ENCODE data around the gene GPHA2.

Gene GPHA2

GRCh38 chr11:64898076-64898445 lies 37.6 kb downstream of the GPHA2 start:
- H3K4me3 ChIP-seq (replicated peaks in 1 of 2; ENCODE audit: low read depth in 2 of 2, low read length in 2 of 2): no peak overlapping the region
- TF ChIP-seq, protein P1, sequence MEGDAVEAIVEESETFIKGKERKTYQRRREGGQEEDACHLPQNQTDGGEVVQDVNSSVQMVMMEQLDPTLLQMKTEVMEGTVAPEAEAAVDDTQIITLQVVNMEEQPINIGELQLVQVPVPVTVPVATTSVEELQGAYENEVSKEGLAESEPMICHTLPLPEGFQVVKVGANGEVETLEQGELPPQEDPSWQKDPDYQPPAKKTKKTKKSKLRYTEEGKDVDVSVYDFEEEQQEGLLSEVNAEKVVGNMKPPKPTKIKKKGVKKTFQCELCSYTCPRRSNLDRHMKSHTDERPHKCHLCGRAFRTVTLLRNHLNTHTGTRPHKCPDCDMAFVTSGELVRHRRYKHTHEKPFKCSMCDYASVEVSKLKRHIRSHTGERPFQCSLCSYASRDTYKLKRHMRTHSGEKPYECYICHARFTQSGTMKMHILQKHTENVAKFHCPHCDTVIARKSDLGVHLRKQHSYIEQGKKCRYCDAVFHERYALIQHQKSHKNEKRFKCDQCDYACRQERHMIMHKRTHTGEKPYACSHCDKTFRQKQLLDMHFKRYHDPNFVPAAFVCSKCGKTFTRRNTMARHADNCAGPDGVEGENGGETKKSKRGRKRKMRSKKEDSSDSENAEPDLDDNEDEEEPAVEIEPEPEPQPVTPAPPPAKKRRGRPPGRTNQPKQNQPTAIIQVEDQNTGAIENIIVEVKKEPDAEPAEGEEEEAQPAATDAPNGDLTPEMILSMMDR (IDR thresholded peaks at IDR 0.05; ENCODE audit: low read depth, low read length): no peak
- DNase-seq (ENCODE audit: low read depth in 2 of 2): no peak

DNA sequence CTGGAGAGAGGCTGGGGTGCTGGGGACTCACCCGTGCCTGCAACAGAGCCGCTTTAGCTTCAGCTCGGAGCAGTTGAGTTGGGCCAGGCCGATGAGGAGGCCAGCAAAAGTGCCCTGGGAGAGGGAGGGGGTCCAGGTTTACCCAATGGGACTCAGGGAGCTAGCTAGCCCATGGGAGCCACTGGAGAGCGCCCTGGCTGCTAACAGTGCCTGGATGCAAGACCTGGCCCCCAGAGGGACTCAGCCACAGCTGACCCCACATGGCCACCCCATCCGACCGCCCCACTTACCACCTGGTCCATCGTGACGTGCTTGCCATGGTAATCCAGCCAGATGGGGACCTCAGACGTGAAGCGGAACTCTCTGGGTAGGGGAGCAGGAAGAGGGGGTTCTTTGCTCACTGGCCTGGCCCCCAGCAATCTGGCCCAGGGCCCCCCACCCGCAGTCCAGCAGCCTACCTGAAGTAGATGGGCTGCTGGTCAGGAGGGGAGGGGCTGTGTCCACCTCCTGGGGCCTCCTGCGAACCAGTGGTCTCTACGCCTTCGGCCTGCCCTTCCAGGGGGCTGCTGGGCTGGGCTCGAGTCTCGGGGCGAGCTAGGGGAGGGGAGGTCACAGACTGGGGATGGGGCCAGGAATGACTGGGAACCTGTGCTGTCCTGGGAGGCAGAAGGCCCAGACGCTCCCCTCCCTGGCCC lies 38.2 kb downstream of the GPHA2 start:
- TF ChIP-seq, protein P1 (IDR thresholded peaks at IDR 0.05; ENCODE audit: low read depth, low read length): no peak
- no peak overlapping the region for H3K4me3 ChIP-seq (replicated peaks in 1 of 2; ENCODE audit: low read depth in 2 of 2, low read length in 2 of 2)
- DNase-seq (ENCODE audit: low read depth in 2 of 2): no peak

DNA sequence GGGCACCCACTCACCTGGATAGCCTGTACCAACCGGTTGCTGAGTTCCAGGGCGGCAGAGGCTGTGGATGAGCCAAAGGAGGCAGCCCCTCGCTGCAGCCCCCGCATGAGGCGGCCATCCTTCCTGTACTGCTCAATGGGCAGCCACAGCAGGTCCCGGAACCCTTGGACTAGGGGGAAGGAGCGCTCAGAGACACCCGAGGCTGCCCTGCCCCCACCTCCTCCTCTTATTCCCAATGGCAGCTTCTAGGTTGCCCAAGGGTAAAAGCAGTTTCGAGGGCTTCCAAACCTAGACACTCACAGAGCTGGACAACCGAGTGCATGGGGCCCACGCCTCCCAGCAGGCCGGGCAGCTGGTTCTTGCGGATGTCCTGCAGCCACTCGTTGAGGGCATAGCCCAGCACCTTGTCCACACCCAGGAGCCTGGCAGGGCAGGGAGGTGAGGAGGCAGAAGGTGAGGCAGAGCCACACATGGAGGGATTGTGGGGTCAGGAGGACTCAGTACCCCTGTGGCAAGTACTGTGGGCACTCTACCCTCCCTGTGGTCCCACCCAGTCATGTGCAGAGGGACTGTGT lies 39.2 kb downstream of the GPHA2 start:
- TF ChIP-seq, protein P1 (IDR thresholded peaks at IDR 0.05; ENCODE audit: low read depth, low read length): no peak
- H3K4me3 ChIP-seq (replicated peaks in 1 of 2; ENCODE audit: low read depth in 2 of 2, low read length in 2 of 2): no peak overlapping the region
- DNase-seq (ENCODE audit: low read depth in 2 of 2): no peak

DNA sequence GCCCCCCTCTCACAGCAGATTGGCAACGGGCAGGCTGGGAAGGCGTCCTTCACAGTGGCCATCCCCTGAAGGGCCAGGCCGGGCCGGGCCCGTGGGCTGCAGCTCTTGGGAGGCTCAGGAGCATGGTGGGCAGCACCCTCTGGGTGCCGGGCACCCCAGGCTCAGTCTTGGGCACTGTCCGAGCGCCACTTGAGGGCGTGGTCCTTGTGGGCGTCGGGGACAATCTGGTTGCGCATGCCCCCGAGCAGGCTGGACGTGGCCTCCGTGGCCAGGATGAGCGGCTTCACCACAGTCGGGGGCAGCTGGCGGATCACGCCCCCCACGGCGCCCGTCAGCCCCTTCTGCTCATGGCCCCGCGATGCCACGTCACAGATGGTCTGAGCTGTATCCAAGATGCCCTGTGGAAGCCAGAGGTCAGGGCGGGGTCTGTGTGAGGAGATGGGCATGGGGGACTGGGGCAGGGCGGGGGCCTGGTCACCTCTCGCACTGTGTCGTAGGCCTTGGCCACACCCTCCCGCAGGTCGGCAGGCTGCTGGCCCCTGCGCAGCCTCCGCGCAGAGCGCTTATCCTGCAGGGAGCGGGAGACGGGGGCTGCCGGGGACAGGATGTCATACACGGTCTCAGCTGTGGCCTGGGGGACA lies 40.8 kb downstream of the GPHA2 start:
- TF ChIP-seq, protein P1 (IDR thresholded peaks at IDR 0.05; ENCODE audit: low read depth, low read length): no peak
- H3K4me3 ChIP-seq (replicated peaks in 1 of 2; ENCODE audit: low read depth in 2 of 2, low read length in 2 of 2): no peak overlapping the region
- DNase-seq (ENCODE audit: low read depth in 2 of 2): no peak

GRCh38 chr11:64894070-64894811 lies 41.5 kb downstream of the GPHA2 start:
- peak; percentile 73 to 78 for DNase-seq (ENCODE audit: low read depth in 2 of 2)
- TF ChIP-seq, protein P1 (IDR thresholded peaks at IDR 0.05; ENCODE audit: low read depth, low read length): peak; percentile 93
- H3K4me3 ChIP-seq (replicated peaks in 1 of 2; ENCODE audit: low read depth in 2 of 2, low read length in 2 of 2): no peak overlapping the region

GRCh38 chr11:64893194-64894069 lies 42.3 kb downstream of the GPHA2 start:
- DNase-seq (ENCODE audit: low read depth in 2 of 2): no peak
- no peak overlapping the region for H3K4me3 ChIP-seq (replicated peaks in 1 of 2; ENCODE audit: low read depth in 2 of 2, low read length in 2 of 2)
- TF ChIP-seq, protein P1 (IDR thresholded peaks at IDR 0.05; ENCODE audit: low read depth, low read length): no peak

All from cardiac fibroblast (primary cell).